ENCODE data around the gene KCNJ10.

DNA sequence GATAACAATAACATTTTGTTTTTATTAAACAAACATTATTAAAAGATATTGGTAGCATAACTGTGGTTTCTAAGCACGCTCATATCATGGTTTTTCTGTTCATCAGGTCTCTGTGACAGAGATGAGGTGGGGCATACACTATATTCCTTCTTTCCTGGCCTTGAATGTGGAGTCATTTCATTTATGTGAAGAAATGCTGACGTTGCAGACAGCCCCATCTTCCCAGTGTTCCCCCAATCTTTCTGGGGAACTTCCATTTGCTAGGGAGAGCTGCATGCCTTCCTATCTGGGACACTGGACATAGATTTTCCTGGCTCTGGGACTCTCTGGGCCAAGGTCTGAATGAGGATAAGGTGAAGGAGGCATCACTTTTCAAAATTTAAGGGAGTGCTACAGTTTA lies 68.5 kb downstream of the KCNJ10 start:
- TF ChIP-seq, protein P1, sequence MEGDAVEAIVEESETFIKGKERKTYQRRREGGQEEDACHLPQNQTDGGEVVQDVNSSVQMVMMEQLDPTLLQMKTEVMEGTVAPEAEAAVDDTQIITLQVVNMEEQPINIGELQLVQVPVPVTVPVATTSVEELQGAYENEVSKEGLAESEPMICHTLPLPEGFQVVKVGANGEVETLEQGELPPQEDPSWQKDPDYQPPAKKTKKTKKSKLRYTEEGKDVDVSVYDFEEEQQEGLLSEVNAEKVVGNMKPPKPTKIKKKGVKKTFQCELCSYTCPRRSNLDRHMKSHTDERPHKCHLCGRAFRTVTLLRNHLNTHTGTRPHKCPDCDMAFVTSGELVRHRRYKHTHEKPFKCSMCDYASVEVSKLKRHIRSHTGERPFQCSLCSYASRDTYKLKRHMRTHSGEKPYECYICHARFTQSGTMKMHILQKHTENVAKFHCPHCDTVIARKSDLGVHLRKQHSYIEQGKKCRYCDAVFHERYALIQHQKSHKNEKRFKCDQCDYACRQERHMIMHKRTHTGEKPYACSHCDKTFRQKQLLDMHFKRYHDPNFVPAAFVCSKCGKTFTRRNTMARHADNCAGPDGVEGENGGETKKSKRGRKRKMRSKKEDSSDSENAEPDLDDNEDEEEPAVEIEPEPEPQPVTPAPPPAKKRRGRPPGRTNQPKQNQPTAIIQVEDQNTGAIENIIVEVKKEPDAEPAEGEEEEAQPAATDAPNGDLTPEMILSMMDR (IDR thresholded peaks at IDR 0.05): no peak
- TF ChIP-seq POLR2AphosphoS5 (IDR thresholded peaks at IDR 0.05; ENCODE audit: low read depth, low read length) (no peak), TCF7L2 (IDR thresholded peaks at IDR 0.05; ENCODE audit: low read depth, low read length) (no peak), SIN3A (IDR thresholded peaks at IDR 0.05; ENCODE audit: borderline replicate concordance, insufficient read depth, low read depth, low read length) (no peak)
- TF ChIP-seq, protein P2, sequence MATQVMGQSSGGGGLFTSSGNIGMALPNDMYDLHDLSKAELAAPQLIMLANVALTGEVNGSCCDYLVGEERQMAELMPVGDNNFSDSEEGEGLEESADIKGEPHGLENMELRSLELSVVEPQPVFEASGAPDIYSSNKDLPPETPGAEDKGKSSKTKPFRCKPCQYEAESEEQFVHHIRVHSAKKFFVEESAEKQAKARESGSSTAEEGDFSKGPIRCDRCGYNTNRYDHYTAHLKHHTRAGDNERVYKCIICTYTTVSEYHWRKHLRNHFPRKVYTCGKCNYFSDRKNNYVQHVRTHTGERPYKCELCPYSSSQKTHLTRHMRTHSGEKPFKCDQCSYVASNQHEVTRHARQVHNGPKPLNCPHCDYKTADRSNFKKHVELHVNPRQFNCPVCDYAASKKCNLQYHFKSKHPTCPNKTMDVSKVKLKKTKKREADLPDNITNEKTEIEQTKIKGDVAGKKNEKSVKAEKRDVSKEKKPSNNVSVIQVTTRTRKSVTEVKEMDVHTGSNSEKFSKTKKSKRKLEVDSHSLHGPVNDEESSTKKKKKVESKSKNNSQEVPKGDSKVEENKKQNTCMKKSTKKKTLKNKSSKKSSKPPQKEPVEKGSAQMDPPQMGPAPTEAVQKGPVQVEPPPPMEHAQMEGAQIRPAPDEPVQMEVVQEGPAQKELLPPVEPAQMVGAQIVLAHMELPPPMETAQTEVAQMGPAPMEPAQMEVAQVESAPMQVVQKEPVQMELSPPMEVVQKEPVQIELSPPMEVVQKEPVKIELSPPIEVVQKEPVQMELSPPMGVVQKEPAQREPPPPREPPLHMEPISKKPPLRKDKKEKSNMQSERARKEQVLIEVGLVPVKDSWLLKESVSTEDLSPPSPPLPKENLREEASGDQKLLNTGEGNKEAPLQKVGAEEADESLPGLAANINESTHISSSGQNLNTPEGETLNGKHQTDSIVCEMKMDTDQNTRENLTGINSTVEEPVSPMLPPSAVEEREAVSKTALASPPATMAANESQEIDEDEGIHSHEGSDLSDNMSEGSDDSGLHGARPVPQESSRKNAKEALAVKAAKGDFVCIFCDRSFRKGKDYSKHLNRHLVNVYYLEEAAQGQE (IDR thresholded peaks at IDR 0.05; ENCODE audit: insufficient read depth in 1 of 2, low read depth in 2 of 2, low read length in 1 of 2): no peak
